Stimulated activated CD4-positive, alpha-beta T cell treated with anti-CD3 and anti-CD28 coated beads, TNF-alpha, amount 100 ng/mL, for 1 hour (primary cell): ENCODE data around the gene DPT.

ENCODE experiments used
- DNase-seq, 3 donors: peaks; one replicate each; pipeline ENCODE4 v3.0.0-alpha.2; 2020; ENCODE audit warnings: low read depth in 3 of 3, low spot score in 1 of 3

Gene DPT

GRCh38 chr1:168706391-168706992, 22.5 kb downstream of the DPT start:
- no peak for DNase-seq

GRCh38 chr1:168700575-168701268, 28.3 kb downstream of the DPT start:
- DNase-seq: no peak

DNA sequence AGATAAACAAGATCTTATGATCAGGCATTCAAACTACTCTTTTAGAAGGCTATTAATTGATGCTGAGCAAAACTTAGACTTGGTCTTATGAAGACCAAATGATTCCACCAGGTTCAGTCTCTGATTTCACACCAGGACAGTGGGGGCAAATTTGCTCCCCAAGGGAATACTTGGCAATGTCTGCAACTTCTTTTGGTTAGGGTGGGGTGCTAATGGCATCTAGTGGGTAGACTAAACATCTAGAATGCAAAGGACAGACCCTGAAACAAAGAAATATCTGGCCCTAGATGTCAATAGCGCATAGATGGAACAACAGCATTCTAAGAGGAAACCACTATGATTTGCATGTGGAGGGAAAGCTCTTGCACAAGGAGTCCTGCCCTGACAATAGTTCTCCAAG, 30.6 kb downstream of the DPT start:
- no peak for DNase-seq

DNA sequence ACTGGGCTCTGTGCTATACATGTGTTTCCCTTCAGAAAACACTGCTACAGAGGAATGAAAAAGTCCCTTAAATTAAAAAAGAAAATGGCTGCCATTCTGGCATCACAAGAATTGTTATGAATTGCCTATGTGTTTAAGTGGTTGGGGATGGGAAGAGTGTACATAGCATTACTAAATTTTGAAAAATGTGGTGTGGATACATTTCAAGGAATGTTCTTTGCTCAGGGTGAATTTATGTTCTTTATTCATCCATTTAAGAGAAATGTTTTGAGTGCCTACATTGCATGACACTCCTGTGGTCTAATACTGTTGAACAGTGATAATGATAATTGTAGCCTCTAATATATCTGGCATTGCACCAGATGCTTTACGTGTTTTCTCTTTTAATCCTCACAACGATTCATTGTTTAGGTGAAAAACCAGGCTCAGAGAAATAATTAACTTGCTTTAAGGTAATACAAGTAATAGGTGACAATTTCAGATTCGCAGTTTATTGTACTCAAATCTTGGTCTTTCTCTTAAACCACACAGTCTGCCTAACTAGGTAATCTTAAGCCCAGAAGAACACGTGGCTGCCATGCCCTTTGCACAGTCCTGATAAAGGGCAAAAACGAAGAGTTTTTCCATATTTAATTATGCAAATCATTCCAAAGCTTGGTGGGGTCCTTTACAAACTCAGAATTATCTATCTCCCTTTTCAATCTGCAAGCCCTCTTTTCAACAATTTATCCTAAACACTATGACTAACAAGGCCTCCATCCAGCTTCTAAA, 31.5 kb downstream of the DPT start:
- DNase-seq: no peak

- no peak for DNase-seq
These were observed 32.8 kb downstream of the DPT start for GRCh38 chr1:168696125-168696760.

GRCh38 chr1:168693872-168694238, 35.2 kb downstream of the DPT start:
- no peak for DNase-seq

GRCh38 chr1:168693197-168693871, 35.7 kb downstream of the DPT start:
- no peak for DNase-seq

DNA sequence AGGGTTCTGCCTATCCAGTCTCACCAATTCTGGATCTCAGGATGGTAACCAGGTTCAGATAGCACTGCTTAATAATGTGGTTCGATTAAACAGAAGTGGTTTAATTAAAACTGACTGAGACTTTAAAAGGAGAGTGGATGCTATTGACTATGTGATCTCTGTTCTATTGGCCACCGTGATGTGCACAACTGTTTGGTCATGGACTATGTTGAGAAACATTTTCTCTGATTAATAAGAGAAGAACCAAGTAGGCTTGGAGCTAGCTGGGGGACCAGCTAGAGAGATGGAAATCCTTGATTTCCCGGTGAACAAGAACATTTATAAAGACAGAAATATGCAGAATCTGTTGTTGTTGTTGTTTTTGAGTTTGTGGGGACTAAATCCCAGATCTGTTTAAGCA, 36.5 kb downstream of the DPT start:
- DNase-seq: no peak

- no peak for DNase-seq
These were observed 37.5 kb downstream of the DPT start for GRCh38 chr1:168691541-168691940.

DNA sequence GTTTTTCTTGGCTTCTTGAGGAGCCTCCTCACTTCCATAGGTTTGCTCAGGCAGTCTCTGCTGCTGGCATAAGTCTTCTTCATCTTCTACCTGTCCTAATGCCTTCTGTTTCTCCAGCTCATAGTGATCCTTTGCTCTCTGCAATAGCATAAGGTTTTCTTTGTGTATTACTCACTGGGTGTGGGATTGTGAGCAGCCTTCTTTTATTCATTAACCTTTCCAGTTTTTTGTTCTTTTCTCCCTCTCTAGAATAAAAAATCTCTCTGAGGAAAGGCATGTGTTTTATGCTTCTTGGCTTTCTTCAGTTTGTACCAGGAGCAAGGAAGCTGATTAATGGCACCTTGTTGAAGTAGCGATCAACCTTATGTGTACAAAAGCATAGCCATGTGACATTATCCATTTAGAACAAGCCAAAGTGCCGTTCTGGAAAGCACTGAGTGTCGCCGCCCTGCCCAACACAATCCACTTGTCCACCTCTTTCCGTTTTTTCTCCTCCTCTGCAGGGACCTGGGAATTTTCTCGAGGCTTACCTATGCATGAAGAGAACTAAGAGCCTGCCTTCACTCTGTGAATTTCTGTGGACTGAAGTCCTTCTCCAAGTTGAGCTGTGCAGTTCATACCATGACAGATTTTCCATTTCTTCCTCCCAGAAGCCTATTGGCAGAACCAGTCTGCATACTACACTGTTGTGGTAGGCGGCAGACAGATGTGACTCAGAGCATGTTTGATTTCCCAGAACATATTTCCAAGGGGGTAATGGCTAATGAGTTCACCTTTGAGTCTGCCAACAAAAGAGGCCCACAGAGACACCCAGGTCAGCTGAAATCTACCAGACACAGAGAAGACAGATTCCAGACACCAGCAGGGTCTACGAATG, 39.0 kb downstream of the DPT start:
- no peak for DNase-seq

DNA sequence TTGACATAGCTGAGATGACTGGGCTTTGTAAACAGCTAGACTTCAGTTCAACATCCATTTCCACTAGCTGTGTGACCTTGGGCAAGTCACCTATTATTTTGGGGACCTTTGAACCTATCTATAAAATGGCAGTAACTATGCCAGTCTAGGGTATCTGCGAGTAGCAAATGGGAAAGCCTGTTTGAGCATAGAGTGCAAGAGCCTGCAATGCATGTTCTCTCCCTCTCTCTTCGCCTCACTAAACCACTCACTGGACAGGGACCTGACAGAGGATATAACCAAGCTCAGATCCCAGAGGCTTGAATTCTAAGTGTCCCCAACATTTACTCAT, 39.7 kb downstream of the DPT start:
- DNase-seq: no peak

DNA sequence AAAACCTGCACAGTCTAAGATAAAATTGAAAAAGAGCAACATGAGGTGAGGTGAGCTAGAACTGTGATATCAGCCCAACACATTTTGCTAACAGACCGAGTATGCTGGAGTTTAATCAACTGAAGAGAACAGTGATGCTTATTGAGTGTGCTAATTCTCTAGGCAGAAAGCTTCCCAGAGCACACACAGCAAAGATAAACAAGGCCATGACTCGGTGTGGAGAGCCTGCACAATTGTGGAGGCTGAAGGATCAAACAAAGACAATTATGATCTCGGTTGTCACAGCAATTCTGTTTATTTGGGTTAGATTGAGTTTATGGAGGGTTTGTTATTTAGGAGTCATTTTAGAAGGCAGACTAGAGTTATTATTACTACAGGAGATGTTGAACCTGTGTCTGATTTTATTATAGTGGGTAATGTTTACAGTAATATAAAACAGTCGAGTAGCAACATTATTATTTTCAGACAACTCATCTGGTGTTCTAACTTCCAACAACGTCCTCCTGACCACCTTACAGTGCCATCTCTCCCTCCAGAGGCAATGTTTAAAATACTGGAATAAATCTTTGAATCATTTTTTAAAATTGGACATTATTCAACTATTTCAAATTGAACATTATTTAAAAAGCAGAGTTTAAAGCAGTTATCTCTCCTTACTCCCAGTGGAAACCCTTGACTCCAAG, 40.2 kb downstream of the DPT start:
- no peak for DNase-seq

GRCh38 chr1:168687816-168688215, 41.2 kb downstream of the DPT start:
- DNase-seq: no peak

DNA sequence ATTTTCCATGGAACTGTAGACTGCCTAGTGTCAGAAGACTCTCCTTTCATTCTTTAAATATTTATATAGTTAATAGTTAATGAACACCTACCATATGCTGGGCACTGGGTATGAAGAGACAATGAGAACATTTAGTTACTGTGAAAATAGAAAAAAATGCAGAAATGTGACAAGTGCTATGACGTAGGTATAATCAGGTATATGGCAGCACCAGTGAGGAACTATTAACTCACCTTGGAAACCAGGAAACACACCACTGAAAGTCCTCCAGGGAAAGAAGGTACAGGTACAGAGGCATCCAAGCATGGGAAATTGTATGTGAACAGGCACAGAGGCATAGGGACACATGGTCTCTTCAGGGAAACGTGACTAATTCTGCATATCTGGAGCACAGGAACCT, 42.3 kb downstream of the DPT start:
- DNase-seq: no peak

- no peak for DNase-seq
These were observed 45.1 kb downstream of the DPT start for GRCh38 chr1:168683871-168684270.

DNA sequence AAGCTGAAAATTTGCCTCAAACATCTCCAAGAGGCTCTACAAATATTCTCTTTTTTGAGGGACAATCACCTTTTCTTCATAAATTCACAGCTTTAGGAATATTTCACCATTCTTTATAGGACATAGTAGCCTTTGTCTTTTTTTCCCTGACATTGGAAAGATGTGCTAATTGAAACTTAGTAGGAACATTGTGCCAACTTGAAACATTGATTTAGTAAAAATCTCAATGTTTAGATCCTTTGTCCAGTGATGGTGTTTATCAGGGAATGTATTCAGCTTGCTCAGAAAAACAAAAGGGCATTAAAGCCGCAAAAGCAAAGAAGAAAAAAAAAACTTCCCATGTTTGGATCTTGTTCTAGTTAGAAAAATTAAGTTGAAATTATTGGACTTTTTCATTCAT, 52.1 kb downstream of the DPT start:
- no peak for DNase-seq

DNA sequence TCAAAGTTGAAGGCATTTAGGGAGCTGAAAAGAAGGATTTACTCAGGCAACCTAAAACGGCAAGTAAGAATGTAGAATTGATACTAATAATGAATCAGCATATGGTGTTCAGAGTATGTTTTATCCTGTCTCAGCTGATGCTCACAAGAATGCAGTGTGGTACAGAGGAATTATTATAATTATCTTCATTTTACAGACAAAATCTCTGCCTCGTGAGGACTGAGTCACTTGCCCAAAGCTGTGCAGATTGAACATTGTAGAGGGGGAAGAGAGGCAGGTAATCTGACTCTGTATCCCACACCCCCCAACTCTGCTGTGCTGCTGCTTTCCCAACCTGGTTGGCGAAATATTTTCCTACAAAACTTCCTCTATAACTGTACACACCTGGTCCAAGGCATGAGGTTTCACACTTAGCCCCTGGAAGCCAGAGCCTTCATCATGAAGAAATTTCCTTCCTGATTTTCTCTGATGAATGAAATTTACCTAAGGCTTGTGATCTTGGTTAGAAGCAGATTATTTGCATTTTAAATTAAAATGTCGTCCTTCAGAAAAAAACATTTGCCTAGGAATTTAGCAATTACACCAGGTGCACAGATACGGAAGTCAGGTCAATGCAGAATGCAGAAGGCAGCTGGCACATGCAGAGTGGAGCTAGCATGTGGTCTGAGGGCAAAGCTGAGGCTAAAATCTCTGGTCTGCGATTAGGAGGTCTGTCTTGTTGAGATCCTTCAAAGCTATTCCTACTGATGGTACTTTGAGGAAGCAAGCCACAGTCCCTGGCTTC, 52.8 kb downstream of the DPT start:
- DNase-seq: no peak

DNA sequence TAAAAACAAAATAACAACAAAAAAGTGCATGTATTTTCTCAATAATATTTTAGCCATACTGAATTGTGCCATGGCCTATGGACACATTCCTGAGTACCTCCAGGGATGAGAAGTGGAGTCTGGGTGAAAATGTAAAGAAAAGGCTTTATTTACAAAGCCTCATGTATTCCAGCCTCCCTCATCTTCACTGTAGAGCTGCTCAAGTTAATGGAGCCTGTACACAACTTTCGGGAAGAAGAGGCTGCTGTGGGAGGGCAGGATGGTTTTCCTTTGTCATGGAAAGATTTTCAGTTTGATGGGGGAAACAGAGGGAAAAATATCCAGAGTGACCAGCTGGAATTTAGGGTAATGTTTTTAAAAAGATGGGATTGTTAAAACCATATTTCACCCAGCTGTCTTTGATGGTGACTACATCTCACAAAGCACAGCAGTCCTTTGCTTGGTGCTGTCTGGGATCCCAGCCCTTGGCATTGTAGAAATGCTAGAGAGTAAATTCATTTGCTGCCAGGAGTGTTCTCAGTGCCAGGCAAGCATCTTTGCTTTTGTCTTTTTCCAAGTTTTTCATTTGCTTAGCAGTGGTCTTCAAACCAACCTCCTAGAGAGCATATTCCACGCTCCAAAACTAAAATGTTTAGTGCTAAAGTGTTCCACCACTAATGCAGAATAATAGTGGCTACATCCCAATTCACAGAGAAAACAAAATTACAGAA, 54.9 kb downstream of the DPT start:
- DNase-seq: no peak

DNA sequence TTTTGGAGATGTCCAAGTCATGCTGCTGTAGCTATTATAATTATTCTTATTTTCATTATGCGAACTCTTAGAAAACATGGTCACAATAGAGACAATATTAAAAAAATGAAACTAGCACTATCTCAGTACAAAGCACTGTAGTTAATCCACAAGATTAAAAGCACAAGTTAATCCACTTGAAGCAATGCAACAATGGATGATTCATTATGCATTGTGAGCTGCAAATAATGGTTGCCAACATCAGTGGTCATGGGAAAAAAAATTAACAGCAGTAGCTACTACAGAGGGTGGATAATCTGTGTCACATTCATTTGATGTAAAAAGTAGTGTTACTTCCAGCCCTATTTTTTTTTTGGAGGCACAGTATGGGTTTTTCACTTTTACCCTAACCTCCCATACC, 56.7 kb downstream of the DPT start:
- no peak for DNase-seq
